ENCODE results near the gene SUCLG2. TPM values are rescaled to one million over a fixed set of nuclear protein-coding genes. Genes with fewer than 3 reads are reported as not detected.

SUCLG2 gene
- total RNA-seq, 1 donor from 2014 or later: 63.6 TPM

DNA sequence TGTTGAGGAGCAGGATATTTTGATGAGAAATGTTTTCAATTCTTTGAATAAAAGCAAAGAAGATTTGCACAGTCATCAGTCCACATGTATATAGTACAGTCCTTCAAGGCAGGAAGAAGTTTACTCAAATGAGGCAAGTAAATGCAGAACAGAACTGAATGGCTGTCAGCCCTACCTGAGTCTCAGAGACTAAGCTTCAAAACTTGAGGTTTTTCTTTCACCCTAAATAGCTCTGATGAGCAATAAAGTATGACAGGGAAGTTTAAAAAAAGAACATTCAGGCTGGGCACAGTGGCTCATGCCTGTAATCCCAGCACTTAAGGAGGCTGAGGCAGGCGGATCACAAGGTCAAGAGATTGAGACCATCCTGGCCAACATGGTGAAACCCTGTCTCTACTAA, 232.5 kb downstream of the SUCLG2 start:
- peaks cover 5% of the 10 kb centered on the region for H3K36me3 Mint-ChIP-seq

DNA sequence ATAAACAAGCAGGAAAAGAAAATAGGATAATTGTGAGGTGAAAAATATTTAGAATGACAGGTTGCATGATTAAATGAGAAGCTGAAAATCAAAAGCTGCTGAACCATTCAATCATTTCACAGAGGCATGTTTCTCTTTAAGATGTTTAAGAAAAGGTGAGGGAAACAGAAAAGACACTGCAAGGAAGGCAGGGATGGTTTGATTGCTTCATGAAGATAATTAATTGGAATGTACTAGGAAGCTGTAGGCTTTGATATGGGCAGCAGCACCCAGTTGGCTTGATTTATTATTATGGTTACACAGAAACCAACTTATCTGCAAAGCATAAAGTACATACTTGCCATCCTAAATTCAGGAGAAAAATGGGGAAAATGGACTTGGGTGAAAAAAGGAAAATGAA, 234.6 kb downstream of the SUCLG2 start:
- Histone ChIP-seq H2AFZ (replicated peaks) (no peak overlapping the region), H3F3A (ENCODE audit: low read depth) (no peaks in the 10 kb centered on the region), H3K79me2 (ENCODE audit: low read depth) (no peaks in the 10 kb centered on the region), H3K9ac (no peak overlapping the region), H3K27ac (no peak overlapping the region), H3K36me3 (no peaks in the 10 kb centered on the region), H3K27me3 (no peaks in the 10 kb centered on the region), H3K4me1 (no peaks in the 10 kb centered on the region), H3K9me3 (ENCODE audit: low read depth) (no peaks in the 10 kb centered on the region), H4K20me1 (ENCODE audit: low read depth) (no peaks in the 10 kb centered on the region), H3K4me3 (no peak overlapping the region), H3K4me2 (no peak overlapping the region)
- Mint-ChIP-seq H3K27ac (no peak overlapping the region), H3K36me3 (peaks cover 5% of the 10 kb centered on the region), H3K9me3 (peaks cover 2% of the 10 kb centered on the region), H3K27me3 (ENCODE audit: insufficient read depth, low read depth) (no peaks in the 10 kb centered on the region), H3K4me1 (no peaks in the 10 kb centered on the region), H3K4me3 (no peak overlapping the region)
- DNase-seq (ENCODE audit: low spot score): no peak
- TF ChIP-seq EZH2phosphoT487 (IDR thresholded peaks at IDR 0.05) (no peak), CTCF (IDR thresholded peaks at IDR 0.05) (no peak), EZH2 (IDR thresholded peaks at IDR 0.05) (no peak)

More for the DNA sequence above, 232.5 kb downstream of the SUCLG2 start:
- H3K4me1 Mint-ChIP-seq: no peaks in the 10 kb centered on the region
- H3K4me3 ChIP-seq: no peak overlapping the region
- TF ChIP-seq EZH2phosphoT487 (IDR thresholded peaks at IDR 0.05) (no peak), CTCF (IDR thresholded peaks at IDR 0.05) (no peak), EZH2 (IDR thresholded peaks at IDR 0.05) (no peak)
- no peak overlapping the region for H3K4me2 ChIP-seq
- H3K9me3 ChIP-seq (ENCODE audit: low read depth): no peaks in the 10 kb centered on the region
- no peaks in the 10 kb centered on the region for H3F3A ChIP-seq (ENCODE audit: low read depth)
- H3K27ac ChIP-seq: no peak overlapping the region
- H3K4me3 Mint-ChIP-seq: no peak overlapping the region
- DNase-seq (ENCODE audit: low spot score): no peak
- no peak overlapping the region for H3K9ac ChIP-seq
- no peaks in the 10 kb centered on the region for H3K27me3 Mint-ChIP-seq (ENCODE audit: insufficient read depth, low read depth)
- no peaks in the 10 kb centered on the region for H3K36me3 ChIP-seq
- no peak overlapping the region for H2AFZ ChIP-seq (replicated peaks)
- no peaks in the 10 kb centered on the region for H4K20me1 ChIP-seq (ENCODE audit: low read depth)
- H3K79me2 ChIP-seq (ENCODE audit: low read depth): no peaks in the 10 kb centered on the region
- H3K27me3 ChIP-seq: no peaks in the 10 kb centered on the region
- no peak overlapping the region for H3K27ac Mint-ChIP-seq
- no peaks in the 10 kb centered on the region for H3K4me1 ChIP-seq
- peaks cover 2% of the 10 kb centered on the region for H3K9me3 Mint-ChIP-seq

DNA sequence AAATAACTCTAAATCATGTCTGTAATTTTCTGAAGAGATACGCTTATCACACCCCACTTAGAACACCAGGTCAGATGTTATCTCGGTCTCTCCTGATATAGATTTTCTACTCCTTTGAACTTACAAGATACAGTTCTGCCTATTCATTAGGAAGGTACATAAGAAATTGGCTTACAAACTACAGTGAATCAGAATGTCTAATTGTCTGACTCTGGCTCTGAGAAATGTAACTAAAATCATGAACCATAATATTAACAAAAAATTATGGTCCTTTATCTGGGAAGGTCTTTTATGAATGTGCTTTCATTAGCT, 235.2 kb downstream of the SUCLG2 start:
- no peaks in the 10 kb centered on the region for H3K36me3 ChIP-seq
- no peaks in the 10 kb centered on the region for H3K9me3 ChIP-seq (ENCODE audit: low read depth)
- H3K4me2 ChIP-seq: no peak overlapping the region
- no peak overlapping the region for H3K4me3 ChIP-seq
- H4K20me1 ChIP-seq (ENCODE audit: low read depth): no peaks in the 10 kb centered on the region
- H3K9ac ChIP-seq: no peak overlapping the region
- H3K79me2 ChIP-seq (ENCODE audit: low read depth): no peaks in the 10 kb centered on the region
- Mint-ChIP-seq H3K9me3 (peaks cover 2% of the 10 kb centered on the region), H3K4me3 (no peak overlapping the region), H3K36me3 (peaks cover 5% of the 10 kb centered on the region), H3K27ac (no peak overlapping the region), H3K27me3 (ENCODE audit: insufficient read depth, low read depth) (no peaks in the 10 kb centered on the region), H3K4me1 (no peaks in the 10 kb centered on the region)
- H2AFZ ChIP-seq (replicated peaks): no peak overlapping the region
- H3K27ac ChIP-seq: no peak overlapping the region
- DNase-seq (ENCODE audit: low spot score): no peak
- no peaks in the 10 kb centered on the region for H3K4me1 ChIP-seq
- no peak for TF ChIP-seq EZH2phosphoT487 (IDR thresholded peaks at IDR 0.05)
- no peak for TF ChIP-seq CTCF (IDR thresholded peaks at IDR 0.05)
- no peak for TF ChIP-seq EZH2 (IDR thresholded peaks at IDR 0.05)
- no peaks in the 10 kb centered on the region for H3F3A ChIP-seq (ENCODE audit: low read depth)
- no peaks in the 10 kb centered on the region for H3K27me3 ChIP-seq
